ENCODE data around the gene ADORA1.

DNA sequence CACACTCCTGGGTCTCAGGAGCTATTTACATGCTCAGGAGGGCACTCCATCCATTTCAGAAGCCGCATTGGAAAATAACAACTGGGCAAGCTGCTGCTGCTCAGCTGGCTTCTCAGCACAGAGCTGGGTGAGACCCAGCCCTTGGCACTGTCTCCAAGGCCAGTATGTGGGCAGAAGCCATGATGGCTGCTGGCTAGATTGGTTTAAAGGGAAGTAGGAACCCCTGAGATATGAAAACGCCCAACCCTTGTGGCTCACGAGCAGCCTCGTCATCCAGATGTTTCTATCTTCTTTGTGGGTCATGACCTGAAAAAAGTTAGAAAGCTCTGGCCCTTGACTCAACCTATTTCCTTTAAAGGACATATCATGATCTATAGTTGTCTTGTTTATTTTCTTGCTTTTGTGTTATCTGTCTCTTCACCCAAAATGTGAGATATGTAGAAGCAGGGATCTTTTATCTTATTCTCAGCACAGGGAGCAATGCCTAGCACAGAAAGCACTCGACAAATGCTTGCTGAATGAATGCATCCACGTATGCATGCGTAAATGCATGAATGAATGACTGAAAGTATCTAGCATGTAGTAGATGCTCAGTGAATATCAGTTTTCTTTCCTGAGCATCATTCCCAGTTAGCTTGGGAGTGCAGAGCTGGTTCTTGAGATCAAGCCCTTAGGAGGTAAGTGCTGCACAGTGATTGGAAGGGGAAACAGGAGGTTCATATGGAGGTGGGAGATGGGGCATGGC is 36.5 kb downstream of the ADORA1 start:
- TF ChIP-seq CTCF (conservative IDR thresholded peaks at IDR 0.05; ENCODE audit: low read length), result no peak
- TF ChIP-seq EZH2phosphoT487 (IDR thresholded peaks at IDR 0.05; ENCODE audit: borderline replicate concordance, low read depth, low read length), result no peak
